Kidney epithelial cell (primary cell): ENCODE data around the gene ITGAE. TPM values are rescaled to one million over a fixed set of nuclear protein-coding genes. Genes with fewer than 3 reads are reported as not detected.

Experiments
- DNase-seq: peaks from one replicate; pipeline ENCODE4 v3.0.0-alpha.2; 2010; ENCODE audit warnings: low read depth
- H3K27me3 ChIP-seq: 2 replicates; pipeline ENCODE4 v1.6.0; 2011; ENCODE audit warnings: low read length; ENCODE audit not compliant: control insufficient read depth, insufficient read depth
- H3K36me3 ChIP-seq: 2 replicates; pipeline ENCODE4 v1.5.1; 2011; ENCODE audit warnings: low read length; ENCODE audit not compliant: control insufficient read depth, insufficient read depth
- H3K4me3 ChIP-seq: 2 replicates; pipeline ENCODE4 v1.5.1; 2011; ENCODE audit warnings: low read depth, mild to moderate bottlenecking, control low read depth, low read length
- CTCF ChIP-seq: IDR thresholded peaks from 2 replicates; pipeline ENCODE4 v1.5.1; 2011; ENCODE audit warnings: mild to moderate bottlenecking, moderate library complexity, low read length, control low read depth, inconsistent platforms; ENCODE audit not compliant: insufficient read depth, poor library complexity, severe bottlenecking
- total RNA-seq: library from RNA; depleted of rRNA; stranded (reverse); fragments of >200 nt; gene quantifications from 2 replicates; pipeline ENCODE4 v1.2.3, GENCODE V29; 2015

The ITGAE gene
- total RNA-seq, 1 donor from 2014 or later: 29.7 TPM

DNA sequence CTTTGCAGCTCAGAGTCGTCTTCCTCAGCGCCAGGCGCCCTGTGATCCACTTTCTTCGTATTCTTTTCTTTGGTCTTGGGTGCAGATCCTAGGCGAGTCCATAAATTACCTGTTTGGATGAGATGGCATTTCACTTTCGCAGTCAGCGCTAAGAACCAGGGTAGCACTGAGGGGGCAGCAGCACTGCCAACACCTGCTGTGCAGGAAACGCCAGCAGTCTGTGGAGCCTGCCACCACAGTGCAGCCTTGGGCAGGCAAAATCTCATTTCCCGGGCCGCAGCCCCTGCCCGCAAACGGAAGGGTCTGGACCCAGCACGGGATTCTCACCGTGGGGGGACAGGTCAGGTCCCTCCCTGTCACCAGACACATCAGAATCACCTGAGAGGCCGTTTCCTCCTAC lies 12.2 kb upstream of the ITGAE start:
- H3K4me3 ChIP-seq: no peak overlapping the region
- no peaks in the 10 kb centered on the region for H3K27me3 ChIP-seq
- DNase-seq: no peak
- H3K36me3 ChIP-seq: peaks cover 3% of the 10 kb centered on the region
- TF ChIP-seq CTCF: no peak

GRCh38 chr17:3812771-3813170 lies 11.8 kb upstream of the ITGAE start:
- no peak for DNase-seq
- Histone ChIP-seq H3K27me3 (no peaks in the 10 kb centered on the region), H3K4me3 (no peak overlapping the region), H3K36me3 (peaks cover 3% of the 10 kb centered on the region)
- TF ChIP-seq CTCF: no peak

GRCh38 chr17:3812284-3812683 lies 11.3 kb upstream of the ITGAE start:
- no peak for TF ChIP-seq CTCF

DNA sequence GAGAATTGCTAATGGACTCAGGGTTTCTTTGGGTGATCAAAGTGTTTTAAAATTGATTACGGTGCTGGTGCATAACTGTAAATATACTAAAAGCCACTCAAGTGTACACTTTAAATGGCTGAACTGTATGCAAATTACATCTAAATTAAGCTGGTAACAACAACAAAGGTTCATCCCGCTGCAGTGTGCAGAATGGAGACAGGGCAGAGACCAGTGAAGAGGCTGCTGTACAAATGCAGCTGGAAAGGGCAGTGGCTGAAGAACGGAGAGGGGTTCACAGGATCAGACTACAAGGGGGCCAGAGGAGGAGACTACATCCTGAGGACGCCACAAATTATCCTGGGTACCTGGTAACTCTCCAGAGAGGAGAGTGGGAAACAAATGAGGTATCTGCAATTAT lies 9.0 kb upstream of the ITGAE start:
- no peak for DNase-seq
- peaks cover 3% of the 10 kb centered on the region for H3K36me3 ChIP-seq

More at GRCh38 chr17:3812284-3812683, 11.3 kb upstream of the ITGAE start:
- H3K27me3 ChIP-seq: no peaks in the 10 kb centered on the region
- DNase-seq: no peak
- no peak overlapping the region for H3K4me3 ChIP-seq
- peaks cover 3% of the 10 kb centered on the region for H3K36me3 ChIP-seq

GRCh38 chr17:3809135-3809534 lies 8.1 kb upstream of the ITGAE start:
- no peak for TF ChIP-seq CTCF
- H3K36me3 ChIP-seq: peaks cover 3% of the 10 kb centered on the region
- H3K27me3 ChIP-seq: no peaks in the 10 kb centered on the region
- H3K4me3 ChIP-seq: no peak overlapping the region
- no peak for DNase-seq

More for the DNA sequence above, 9.0 kb upstream of the ITGAE start:
- no peaks in the 10 kb centered on the region for H3K27me3 ChIP-seq
- no peak overlapping the region for H3K4me3 ChIP-seq
- TF ChIP-seq CTCF: no peak

GRCh38 chr17:3808701-3809100 lies 7.7 kb upstream of the ITGAE start:
- H3K27me3 ChIP-seq: no peaks in the 10 kb centered on the region
- DNase-seq: no peak
- no peak for TF ChIP-seq CTCF
- H3K36me3 ChIP-seq: peaks cover 3% of the 10 kb centered on the region
- no peak overlapping the region for H3K4me3 ChIP-seq
